CD4-positive, alpha-beta T cell treated with Interferon gamma for 1 hour (primary cell): ENCODE results near the gene GAN.
"Not testable (repeated sequence)": the region's sequence is repeated elsewhere in the genome, so short reads cannot be mapped to it uniquely, and the experiment has no call there.

ENCODE experiments used
- DNase-seq: peaks from one replicate; pipeline ENCODE4 v3.0.0-alpha.2; 2020

GAN gene

DNA sequence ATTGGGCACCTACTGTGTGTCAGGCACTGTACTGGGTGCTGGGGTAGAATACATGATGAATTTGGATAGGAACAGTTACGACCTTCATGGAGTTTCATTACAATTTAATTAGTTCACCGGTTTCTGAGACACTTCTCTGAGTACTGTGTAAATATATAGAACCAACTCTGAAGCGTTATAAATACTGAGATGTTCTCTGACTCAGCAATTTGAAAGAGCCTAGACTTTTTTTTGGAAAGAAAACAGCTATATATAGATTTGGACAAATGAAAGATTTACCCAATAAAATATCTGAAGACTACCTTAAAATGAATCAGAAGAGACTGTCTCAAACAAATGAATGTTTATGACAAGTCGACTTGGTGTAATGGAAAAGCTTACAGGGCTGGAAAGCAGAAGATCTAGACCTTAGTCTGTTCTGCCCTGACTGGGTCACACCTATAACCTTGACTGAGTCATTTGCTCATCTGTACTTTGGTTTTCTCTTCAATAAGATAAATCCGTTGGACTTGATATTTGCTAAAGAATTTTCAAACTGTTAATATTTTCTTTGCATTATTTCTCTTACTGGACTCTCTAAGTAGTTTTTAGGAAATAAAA lies 4.6 kb upstream of the GAN start:
- no peak for DNase-seq

DNA sequence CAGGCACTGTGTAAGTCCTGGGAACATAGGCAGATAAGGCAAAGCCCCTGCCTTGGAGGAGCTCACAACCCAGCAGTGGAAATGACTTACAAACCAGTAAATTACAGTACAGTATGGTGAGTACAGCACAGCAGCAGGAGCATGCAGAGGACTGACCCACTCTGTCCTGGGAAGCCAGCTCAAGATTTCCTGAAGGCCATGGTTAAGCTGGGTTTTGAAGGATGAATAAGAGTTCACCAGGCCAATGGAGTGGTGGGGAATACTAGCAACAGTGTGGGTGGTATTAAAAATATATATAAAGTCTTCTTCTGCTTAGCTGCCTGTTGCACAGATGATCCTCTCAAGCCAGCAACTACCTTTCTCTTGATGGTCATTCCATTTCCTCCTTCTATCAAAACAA lies 3.0 kb upstream of the GAN start:
- DNase-seq, result no peak

DNA sequence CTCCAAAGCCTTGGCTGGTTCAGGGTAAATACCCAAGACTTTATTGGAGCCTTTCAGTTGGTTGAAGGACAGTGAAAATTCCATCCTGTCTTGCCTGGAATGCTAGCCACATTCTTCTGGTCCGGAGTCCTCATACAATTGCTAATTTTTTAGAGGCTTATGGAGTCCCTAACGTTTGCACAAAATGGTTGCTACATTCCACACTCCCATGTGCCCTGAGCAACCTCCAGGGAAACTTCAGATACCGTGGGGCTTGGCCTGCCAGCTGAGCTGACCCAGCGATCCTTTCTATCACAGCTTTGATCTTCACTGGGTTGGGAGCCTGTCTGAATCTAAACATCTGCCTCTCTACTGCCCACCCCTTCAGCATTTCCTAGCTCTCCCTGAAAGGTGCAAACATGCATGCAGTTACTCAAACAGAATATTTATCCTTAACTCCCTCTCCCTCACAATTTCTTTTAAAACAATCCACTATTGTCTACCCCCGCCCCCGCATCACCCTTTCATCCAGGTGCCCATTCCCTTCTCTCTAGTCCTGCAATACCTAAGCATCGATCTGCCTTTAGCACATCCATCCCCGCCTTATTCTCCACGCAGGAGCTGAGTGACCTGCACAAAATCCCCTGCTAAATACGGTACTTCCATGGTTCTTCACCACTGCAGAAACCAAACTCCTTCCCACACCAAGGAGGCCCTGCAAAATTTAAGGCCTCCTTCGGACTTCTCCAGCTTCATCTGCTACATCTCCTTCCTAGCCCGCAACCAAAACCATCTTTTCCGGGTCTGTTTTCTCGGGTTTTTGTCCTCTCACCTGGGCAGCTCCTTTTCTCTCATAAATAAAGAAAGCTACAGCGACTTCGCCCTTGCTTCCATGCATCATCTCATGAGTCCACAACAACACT lies 810 bp upstream of the GAN start:
- no peak for DNase-seq

DNA sequence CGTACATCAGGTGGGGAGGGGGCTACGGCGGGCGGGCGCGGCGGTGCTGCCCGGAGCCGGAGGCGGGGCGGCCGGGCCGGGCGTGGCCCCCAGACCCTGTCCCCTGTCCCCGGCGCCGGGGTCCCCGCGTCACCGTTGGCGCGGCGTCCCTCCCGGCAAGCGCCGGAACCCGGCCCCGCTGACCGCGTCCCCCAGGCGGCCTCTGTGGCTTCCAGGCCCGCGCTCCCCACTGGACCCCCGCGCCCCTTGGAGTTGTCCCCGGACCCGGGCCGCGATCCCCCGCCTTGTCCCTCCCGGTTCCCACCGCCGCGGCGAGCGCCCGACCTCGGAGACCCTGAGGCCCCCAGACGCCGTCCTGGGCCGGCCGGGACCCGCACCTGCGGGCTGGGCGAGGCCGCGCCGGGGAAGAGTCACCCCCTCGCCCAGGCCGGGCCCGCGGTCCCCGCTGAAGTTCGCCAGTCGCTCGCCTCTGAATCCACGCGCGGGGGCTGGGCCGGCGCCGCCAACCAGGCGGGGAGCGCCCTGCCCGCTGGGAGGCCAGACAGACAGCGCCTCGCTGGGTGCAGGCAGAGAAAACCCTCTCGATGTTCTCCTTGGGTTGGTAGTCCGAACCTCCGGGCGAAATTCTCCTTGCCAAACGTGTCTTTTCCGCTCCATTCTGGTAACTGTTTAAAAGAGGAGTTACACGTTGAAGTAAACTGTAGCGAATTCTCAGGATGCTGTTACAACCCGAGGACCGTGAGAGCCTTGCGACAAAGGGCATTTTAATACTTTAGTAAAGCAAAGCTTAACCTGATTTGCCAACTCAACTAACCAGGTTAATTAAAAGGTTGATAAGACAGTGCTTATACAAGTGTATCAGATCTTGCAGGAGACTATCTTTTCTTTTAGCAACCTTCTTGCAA lies 761 bp downstream of the GAN start:
- peak; percentile 9 for DNase-seq

DNA sequence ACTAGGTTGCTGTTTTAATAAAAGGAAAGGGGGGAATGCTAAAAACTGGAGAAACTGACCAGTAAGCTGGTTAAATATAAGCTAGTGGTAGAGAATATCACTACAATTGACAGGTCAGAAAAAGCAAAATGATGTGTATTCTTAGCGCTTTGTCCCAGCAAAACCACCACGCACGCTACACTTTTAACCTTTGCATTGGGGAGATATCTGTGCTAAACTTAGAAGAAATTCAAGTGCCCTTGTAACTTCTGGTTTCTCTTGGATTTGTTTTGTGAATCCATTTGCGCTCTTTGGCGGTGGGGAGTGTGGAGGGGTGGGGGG lies 1.4 kb downstream of the GAN start:
- no peak for DNase-seq

DNA sequence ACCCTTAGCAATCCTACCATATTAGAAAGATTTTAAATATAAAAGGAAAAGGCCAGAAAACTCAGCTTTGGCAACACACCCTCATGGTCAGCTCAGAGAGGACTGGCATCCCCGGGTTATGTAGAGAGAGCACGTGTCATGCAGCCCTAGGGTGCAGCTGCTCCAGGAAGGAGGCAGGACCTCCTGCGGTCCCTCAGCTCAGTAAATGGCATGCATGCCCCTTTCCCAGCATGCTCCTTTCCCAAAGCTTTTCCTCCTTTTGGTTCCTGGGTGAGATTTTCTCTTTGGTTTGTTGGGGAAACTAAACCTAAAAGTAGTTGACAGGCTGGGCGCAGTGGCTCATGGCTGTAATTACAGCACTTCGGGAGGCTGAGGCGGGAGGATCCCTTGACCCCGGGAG lies 3.9 kb downstream of the GAN start:
- DNase-seq, result no peak

DNA sequence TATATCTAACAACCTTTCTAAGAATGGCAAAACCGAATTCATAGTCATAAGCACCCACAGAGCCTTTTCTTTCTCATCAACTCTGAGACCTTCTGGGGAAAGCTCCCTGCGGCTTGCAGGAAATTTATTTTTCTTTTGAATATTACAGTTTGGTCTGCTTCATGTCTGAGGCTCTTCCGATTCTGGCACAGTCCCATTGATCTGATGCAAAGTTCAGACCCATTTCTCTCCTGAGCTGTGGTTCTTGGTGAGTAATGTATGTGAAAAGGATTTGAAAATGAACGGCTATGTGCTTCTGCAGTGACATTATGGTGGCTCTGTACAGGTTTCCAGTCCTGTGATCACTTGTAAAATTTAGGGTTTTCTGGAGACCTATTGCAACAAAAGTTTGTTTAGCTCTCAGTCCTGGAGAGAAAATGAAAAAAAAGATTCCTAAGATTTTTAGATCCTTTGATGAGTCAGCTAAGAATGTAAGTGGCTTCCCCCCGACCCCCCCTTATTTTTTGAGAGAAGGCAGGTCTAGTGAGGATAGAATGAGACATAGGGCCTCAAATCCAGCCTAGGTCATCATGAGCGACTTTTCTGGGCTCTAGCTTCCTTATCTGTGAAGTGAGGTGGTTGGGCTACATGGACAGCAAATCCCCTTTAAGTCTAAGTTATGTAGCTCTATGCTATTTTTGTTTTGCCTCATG lies 4.6 kb downstream of the GAN start:
- no peak for DNase-seq

DNA sequence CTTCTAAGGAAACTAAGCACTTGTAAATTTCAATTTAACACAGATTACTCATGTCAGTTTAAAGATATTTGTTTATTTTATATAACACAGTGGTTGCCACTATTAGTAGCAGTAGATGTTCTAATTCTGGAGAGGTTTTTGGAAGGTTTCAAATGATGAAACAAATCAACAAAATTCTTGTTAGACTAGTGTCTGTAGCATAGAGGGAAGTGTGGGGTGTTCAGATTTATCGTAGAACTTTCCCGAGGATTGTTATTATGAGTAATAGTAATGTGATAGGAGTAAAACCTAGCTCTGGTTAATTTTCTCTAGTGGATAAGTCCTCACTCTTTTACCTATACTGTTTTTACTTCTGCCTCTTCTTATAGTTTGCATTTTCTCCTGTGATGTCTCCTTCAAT lies 6.3 kb downstream of the GAN start:
- DNase-seq, result no peak

DNA sequence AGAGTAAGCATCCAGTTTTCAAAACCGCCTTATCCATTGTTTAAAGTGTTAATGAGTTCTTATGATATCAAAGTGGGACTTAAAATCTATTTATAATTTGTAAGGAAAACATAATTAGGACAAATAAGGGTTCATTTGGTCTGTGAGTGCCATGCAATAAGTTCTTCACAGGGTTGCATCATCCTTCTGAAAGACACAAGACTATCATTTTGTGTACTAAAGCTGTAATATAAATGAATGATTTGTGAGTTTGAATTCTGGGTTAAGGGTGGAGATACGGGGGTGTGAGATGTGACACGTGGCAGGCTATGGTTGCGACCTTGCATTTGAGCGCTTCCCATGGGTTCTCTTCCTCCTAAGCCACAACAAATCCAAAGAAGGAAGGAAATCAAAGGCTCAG lies 6.8 kb downstream of the GAN start:
- no peak for DNase-seq

DNA sequence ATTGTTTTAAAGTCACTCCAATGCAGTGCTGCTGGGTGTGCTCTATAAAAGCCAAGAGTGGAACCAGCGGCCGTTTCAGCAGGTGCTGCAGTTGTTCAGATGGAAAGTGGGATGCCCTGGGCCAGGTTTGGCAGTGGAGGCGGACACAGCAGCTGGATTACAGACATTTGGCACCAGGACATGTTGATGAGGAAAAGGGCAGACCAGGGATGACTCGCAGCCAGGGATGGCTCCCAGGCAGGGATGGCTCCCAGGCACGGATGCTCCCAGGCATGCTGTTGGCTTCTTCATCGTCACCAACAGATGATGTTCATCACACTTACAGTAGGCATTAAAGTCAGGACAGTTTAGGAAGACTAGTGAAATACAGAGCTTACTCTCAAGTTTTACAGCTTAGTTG lies 10.0 kb downstream of the GAN start:
- DNase-seq, result no peak

DNA sequence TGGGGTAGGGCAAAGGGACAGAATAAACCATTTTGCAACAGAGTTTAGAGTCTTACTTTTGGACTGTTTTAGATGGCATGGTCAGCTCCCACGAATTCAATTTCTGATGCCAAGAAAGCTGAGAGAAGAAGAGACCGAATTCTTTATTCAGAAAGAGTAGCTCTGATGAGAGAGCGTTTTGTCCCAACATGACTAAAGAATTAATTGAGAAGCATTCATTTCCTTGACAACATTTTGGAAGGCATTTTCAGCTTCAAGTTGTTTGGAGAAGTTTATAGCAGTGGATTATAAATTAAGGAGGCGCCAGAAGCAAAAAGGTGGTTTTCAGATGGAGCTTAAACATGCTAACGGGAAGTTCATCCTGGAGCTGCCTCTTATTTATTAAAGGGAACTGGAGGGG lies 12.2 kb downstream of the GAN start:
- no peak for DNase-seq

DNA sequence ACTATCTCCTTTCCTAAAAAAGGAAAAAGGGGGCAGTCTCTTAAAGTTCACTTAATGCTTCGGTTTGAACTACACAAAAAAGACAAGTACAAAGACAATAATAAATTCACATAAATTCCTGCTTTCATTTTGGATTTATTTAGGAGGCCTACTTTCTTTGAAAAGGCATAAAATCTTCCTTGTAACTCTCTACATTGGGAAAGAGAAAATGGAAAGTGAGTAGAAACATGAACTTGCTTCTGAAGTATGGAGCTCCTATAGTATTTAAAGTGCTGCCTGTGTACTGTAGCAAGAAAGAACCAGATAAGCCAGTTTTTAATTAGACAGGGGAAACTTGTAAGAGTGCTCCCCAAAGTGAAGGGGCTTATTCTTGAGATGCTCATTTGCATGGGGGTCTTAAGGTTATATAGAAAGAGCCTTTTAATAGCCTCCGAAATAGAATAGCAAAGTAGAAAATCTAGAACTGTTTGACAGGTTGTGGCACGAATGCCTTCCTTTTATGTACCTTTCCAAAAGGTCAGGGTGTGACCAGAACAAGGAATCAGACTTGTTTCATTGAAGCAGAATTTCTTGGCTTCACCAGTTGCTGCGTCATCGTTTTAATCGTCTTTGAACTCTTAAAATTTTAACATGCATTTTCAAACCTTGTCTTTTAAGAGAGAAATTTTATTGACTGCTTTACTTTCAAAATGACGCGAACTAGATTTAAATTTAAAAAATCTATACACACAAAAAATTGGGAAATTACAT lies 12.9 kb downstream of the GAN start:
- DNase-seq, result no peak

DNA sequence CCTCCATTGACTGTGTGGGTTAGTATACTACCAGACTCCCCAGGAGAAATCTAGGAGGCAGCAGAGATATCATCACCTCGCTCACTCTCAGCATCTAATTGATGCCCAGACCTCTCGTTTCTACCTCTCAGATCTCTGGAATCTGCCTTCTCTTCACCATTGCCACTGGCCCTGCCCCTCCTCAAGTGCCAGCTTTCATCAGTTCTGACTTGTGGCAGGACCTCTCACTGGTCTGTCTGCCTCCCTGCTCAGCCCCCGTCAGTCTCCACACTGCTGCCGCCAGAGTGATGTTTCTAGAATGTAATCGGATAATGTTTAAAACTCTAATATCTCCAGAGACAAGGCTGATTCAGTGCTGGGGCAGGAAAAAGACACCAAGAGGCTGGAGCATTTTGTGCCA lies 15.2 kb downstream of the GAN start:
- DNase-seq, result no peak

DNA sequence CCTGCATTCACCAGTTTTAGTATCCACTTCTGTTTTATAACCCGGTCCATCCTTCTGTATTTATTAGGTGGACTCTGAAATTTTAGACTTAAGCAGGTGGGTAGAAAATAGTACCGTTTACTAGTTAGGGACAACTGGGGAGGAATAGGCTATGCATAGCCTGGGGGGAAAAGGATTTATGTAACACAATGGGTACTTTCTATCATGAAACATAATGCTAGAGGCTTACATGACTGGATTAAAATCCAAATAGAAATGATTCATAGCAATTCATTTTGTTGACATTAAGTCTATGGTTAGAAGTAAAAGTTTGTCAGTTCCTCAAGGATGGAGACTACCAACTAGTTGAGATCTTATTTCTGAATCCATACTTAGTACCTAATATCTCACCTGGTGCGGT lies 18.6 kb downstream of the GAN start:
- DNase-seq, result no peak

DNA sequence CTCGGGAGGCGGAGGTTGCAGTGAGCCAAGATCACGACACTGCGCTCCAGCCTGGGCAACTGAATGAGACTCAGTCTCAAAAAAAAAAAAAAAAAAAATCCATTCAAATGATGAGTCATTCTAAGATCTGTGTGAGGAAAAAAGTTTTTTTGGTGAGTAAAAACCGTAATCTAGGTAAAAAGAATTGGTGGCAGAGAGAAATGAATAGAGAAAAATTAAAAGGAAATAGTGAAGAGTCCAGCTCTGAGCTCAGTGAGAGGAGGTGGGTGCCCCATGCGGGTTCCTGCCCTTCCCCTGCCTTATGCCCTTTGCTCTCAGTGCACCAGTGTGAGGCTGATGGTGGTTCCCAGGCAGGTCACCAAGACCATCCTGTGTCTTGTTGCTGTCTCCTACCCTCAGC lies 20.9 kb downstream of the GAN start:
- DNase-seq, result no peak

DNA sequence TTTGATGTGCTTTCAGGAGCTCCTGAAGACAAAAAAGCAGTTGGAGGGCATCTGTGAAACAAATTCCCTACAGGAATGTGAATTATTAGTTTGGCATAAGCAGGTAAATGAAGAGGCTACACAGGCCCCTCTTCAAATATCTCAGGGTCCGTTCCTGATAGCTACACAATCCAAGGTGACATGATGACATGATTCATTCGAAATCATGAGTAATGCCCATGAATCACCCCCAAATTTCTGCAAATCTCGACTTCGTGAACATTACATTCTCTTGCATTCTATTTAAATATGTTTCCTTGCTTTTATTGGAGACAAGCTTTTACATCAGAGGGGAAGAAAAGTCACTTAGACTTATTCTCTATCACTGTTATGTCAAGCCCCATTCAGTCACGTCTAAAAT lies 22.3 kb downstream of the GAN start:
- no peak for DNase-seq

DNA sequence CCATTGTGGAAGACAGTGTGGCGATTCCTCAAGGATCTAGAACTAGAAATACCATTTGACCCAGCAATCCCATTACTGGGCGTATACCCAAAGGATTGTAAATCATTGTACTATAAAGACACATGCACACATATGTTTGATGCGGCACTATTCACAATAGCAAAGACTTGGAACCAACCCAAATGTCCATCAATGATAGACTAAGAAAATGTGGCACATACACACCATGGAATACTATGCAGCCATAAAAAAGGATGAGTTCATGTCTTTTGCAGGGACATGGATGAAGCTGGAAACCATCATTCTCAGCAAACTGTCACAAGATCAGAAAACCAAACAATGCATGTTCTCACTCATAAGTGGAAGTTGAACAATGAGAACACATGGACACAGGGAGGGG lies 30.4 kb downstream of the GAN start:
- DNase-seq, result not testable (repeated sequence)

DNA sequence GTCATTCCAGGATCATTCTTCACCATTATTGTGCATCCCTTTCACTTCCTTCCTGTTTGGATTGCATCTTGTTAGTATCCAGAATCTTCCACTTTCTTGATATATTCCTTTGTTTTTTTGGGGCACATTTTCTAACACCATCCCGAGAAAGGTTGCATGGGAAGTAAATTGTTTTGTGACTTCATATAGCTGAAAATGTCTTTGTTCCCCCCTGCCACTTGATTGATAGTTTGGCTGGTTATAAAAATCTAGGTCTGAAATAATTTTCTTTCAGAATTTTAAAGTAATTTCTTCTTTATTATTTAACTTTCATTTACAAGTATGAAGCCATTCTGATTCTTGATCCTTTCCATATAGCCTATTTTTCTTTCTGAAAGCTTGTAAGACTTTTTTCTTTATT lies 32.7 kb downstream of the GAN start:
- DNase-seq, result no peak

DNA sequence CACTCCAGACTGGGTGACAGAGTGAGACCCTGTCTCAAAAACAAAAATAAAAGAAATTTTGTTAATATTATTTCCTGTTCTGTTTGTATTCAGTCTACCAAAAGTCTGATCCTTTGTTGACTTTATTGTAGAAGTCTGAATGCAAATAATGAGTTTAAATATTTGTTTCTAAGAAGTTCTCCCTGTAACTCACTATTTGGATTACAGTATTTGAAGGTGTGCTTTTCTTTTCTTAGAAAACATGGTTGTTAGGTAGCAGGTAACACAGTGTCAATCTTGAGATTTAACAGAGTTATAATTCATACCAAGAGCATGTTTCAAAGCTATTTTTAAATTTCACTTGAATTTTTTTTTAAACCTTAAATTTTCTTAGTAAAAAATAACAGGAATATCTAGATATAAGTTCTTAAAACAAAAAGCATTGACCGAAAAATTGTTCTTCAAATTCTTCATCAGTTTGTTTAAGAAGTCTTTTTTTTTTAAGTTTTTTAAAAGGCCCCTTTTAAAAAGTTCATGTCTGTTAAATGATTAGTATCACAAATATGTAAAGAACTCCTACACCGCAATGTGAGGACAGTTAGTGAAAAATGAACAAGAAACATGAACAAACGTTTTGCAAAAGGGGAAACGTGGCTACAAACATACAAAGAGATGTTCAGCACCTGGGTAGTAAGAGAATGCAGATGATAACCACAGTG lies 35.0 kb downstream of the GAN start:
- no peak for DNase-seq

DNA sequence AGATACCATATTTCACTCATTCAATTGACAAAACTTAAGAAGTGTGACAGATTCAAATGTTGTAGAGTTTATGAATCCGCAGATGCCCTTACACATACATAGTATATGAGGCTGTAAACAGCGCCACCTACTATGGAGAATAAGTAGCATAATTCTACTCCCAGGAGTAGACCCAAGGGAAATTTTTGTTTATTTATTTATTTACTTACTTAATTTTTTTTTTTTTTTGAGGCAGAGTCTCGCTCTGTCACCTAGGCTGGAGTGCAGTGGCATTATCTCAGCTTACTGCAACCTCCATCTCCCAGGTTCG lies 35.5 kb downstream of the GAN start:
- no peak for DNase-seq

DNA sequence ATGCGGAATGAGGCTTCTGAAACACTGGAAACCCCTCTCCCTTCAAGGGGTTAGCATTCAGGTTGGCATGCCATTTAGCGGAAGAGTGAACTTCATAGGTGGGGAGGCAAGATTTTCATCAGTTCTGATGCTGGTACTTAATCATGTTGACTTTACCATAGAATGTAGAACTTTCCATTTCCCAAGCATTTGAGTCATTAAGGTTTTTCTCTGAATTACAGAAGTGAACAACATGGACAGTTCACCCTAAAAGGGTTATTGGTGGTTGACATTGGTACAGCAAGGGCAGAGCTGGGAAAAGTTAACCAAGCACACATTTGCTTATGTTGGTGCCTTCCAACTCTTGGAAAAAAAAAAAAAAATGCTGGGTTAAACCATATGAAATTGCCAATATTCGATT lies 39.1 kb downstream of the GAN start:
- DNase-seq, result no peak

DNA sequence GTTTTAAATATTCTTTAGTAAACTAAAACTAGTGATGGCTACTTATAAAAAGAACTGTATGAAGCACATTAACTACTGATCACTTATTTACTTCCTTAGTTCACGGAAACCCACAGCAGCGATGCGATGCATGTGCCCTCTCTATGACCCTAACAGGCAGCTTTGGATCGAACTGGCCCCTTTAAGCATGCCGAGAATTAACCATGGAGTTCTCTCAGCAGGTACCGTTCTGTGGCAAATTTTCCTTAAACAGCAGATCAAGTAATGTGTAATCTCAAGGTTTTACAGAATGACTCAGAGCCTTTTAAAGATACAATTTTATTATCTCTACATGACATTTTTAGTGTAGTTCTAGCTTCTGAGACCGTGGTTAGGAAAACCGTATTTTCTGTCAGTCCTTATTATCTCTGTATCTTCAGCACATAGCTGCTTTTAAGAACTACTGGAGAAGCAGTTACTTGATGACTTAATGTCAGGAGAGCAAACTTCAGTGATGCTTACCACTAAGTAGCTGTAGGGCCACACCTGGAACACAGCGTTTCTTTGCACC lies 43.0 kb downstream of the GAN start:
- no peak for DNase-seq
